Ascending aorta (tissue), 2 donors: ENCODE results near the gene IGFBPL1. TPM values are rescaled to one million over a fixed set of nuclear protein-coding genes. Genes with fewer than 3 reads are reported as not detected.

Experiments
- DNase-seq, 2 donors: peaks; one replicate each; pipeline ENCODE4 v3.0.0-alpha.2; 2019; ENCODE audit warnings: low spot score in 2 of 2
- H3K27ac ChIP-seq, 2 donors: fragments of 200-600 bp; sonication (generic); one replicate each; pipeline ENCODE4 v1.5.1; 2016 to 2017; ENCODE audit warnings: mild to moderate bottlenecking in 1 of 2
- H3K27me3 ChIP-seq: fragments of 200-600 bp; sonication (generic); one replicate; pipeline ENCODE4 v1.5.1; 2017
- H3K36me3 ChIP-seq, 2 donors: fragments of 200-600 bp; sonication (generic); one replicate each; pipeline ENCODE4 v1.5.1; 2016
- H3K4me1 ChIP-seq, 2 donors: fragments of 200-600 bp; sonication (generic); one replicate each; pipeline ENCODE4 v1.5.1; 2016 to 2017; ENCODE audit warnings: mild to moderate bottlenecking in 1 of 2
- H3K4me3 ChIP-seq, 2 donors: fragments of 200-600 bp; sonication (generic); one replicate each; pipeline ENCODE4 v1.5.1; 2016 to 2017; ENCODE audit warnings: mild to moderate bottlenecking in 1 of 2
- H3K9me3 ChIP-seq, 2 donors: fragments of 200-600 bp; sonication (generic); one replicate each; pipeline ENCODE4 v1.5.1; 2016
- intact Hi-C: fragments of 100-400 bp; cut with DNase I; formaldehyde crosslinking; loops from one replicate; pipeline ENCODE4 v1.15.1; 2023
- total RNA-seq: library from RNA; depleted of rRNA; stranded (reverse); fragments of >200 nt; gene quantifications from one replicate; pipeline ENCODE4 v1.1.0, GENCODE V29; 2016
- TF ChIP-seq, protein P1 (sequence below), 3 experiments: fragments of 200-600 bp in 2 of 3; fragments of 450-650 bp in 1 of 3; sonication (generic) in 2 of 3; IDR thresholded peaks; one replicate each; pipeline ENCODE4 v1.5.1; 2016 to 2019; ENCODE audit warnings: antibody characterized with exemption in 3 of 3, mild to moderate bottlenecking in 1 of 3, moderate library complexity in 1 of 3

The IGFBPL1 gene
- total RNA-seq, 1 donor from 2014 or later, result 4.8 TPM

DNA sequence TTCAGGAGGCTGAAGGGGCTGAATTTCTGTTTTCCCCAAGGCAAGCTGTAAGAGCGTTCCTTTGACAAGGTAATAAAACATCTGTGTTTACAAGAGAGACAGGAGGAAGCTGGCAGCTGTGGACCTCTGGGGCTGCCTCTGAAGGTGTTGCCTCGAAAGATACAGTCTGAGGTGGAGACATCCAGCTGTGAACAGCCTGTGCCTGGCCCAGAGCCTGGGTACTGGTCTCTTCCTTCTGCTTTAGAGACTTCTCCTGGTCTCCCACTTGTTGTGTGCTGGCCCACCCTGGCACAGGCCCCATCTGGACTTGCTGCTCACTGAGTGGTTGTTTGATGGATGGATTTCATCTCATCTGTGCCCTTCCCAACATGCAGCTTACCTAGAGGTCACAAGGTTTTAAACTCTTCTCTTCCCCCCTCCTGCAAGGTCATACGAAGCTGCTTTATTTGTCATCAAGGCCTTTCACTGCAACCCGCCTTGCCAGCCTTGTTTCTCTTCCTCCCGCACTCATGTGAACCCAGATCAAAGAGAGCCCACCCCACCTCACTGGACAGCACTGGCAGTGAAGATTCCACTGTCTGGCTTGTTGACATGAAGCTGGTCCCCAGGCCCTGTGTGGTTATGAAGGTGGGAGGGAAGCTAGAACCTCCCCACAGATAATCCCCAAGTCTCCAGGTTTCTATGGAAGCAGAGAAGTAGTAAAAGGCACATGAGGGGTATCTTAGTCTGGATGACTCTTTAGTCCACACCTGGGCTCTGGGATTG lies 66.7 kb downstream of the IGFBPL1 start:
- intact Hi-C loops, result loop anchor here (10.0 kb wide), 1 partner anchor 123 kb away; no protein-coding TSS in a partner anchor
- no peak overlapping the region for H3K4me3 ChIP-seq
- H3K9me3 ChIP-seq, result no peaks in the 10 kb centered on the region
- no peaks in the 10 kb centered on the region for H3K27me3 ChIP-seq
- TF ChIP-seq, protein P1, sequence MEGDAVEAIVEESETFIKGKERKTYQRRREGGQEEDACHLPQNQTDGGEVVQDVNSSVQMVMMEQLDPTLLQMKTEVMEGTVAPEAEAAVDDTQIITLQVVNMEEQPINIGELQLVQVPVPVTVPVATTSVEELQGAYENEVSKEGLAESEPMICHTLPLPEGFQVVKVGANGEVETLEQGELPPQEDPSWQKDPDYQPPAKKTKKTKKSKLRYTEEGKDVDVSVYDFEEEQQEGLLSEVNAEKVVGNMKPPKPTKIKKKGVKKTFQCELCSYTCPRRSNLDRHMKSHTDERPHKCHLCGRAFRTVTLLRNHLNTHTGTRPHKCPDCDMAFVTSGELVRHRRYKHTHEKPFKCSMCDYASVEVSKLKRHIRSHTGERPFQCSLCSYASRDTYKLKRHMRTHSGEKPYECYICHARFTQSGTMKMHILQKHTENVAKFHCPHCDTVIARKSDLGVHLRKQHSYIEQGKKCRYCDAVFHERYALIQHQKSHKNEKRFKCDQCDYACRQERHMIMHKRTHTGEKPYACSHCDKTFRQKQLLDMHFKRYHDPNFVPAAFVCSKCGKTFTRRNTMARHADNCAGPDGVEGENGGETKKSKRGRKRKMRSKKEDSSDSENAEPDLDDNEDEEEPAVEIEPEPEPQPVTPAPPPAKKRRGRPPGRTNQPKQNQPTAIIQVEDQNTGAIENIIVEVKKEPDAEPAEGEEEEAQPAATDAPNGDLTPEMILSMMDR (IDR thresholded peaks at IDR 0.05), result no peak
- no peaks in the 10 kb centered on the region for H3K4me1 ChIP-seq
- peak in 1 of 2 donors; percentile 55 for DNase-seq
- H3K27ac ChIP-seq, result no peak overlapping the region
- H3K36me3 ChIP-seq, result no peaks in the 10 kb centered on the region

DNA sequence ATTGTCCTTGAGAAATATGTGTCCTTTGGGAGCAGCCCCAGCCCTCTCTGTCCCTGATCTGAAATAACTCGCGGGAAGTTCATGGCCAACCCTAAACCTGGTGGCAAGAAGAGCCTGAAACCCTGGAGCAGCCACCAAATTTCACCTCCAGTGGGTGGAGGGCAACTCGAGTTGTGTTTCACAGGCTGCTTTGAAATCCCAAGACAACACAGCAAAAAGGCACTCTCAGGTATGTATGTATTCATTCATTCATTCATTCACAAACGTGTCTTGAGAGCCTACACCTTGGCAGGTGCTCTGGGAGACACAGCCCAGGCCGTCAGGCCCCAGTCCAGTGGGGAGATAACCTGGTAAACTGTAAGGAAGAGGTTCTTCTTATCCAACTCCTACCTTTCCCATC lies 67.4 kb downstream of the IGFBPL1 start:
- DNase-seq, result no peak

More for the DNA sequence above, 67.4 kb downstream of the IGFBPL1 start:
- Histone ChIP-seq H3K4me1 (no peaks in the 10 kb centered on the region), H3K27ac (no peak overlapping the region), H3K4me3 (no peak overlapping the region), H3K27me3 (no peaks in the 10 kb centered on the region), H3K36me3 (no peaks in the 10 kb centered on the region), H3K9me3 (no peaks in the 10 kb centered on the region)
- TF ChIP-seq, protein P1 (IDR thresholded peaks at IDR 0.05), result no peak
- intact Hi-C loops, result loop anchor here (10.0 kb wide), 1 partner anchor 122 kb away; no protein-coding TSS in a partner anchor

Other genes starting within 250 kb of the IGFBPL1 start
- gene ALDH1B1, start 31.8 kb downstream of the IGFBPL1 start, total RNA-seq, result 85.5 TPM
- not detected for gene ANKRD18A, start 196.1 kb upstream of the IGFBPL1 start, total RNA-seq